Thymus (tissue), 11 donors: ENCODE measurements around the gene EPHB3. TPM values are rescaled to one million over a fixed set of nuclear protein-coding genes. Genes with fewer than 3 reads are reported as not detected.

Experiments used
- DNase-seq, 9 donors: peaks; one replicate each; pipeline ENCODE4 v3.0.0-alpha.2; 2013; ENCODE audit warnings: low spot score in 9 of 9, low read depth in 6 of 9, missing footprints in 1 of 9
- H3K27ac ChIP-seq, 2 donors: one replicate each; pipeline ENCODE4 v1.5.1; 2013; ENCODE audit warnings: control low read depth in 1 of 2, low read depth in 1 of 2, low read length in 1 of 2, mild to moderate bottlenecking in 1 of 2, moderate library complexity in 1 of 2
- H3K27me3 ChIP-seq, 2 donors: one replicate each; pipeline ENCODE4 v1.5.1; 2013; ENCODE audit warnings: low read length in 1 of 2; ENCODE audit not compliant: control insufficient read depth in 2 of 2, insufficient read depth in 1 of 2
- H3K36me3 ChIP-seq, 2 donors: one replicate each; pipeline ENCODE4 v1.5.1; 2013; ENCODE audit warnings: low read length in 1 of 2, mild to moderate bottlenecking in 1 of 2, moderate library complexity in 1 of 2; ENCODE audit not compliant: control insufficient read depth in 2 of 2, insufficient read depth in 2 of 2
- H3K4me1 ChIP-seq, 2 donors: one replicate each; pipeline ENCODE4 v1.5.1; 2013; ENCODE audit warnings: low read length in 2 of 2; ENCODE audit not compliant: control insufficient read depth in 2 of 2, insufficient read depth in 2 of 2
- H3K4me3 ChIP-seq, 2 donors: one replicate each; pipeline ENCODE4 v1.5.1; 2013; ENCODE audit warnings: low read length in 2 of 2, control low read depth in 1 of 2, mild to moderate bottlenecking in 1 of 2
- H3K9me3 ChIP-seq, 2 donors: one replicate each; pipeline ENCODE4 v1.5.1; 2013; ENCODE audit warnings: low read length in 1 of 2, mild to moderate bottlenecking in 1 of 2; ENCODE audit not compliant: control insufficient read depth in 2 of 2, insufficient read depth in 1 of 2
- WGBS: extraction: QIAGEN DNeasy Blood & Tissue Kit; methylation state at CpG from one replicate; pipeline ENCODE4 v1.1.7; 2013; 5-methylcytosine and 5-hydroxymethylcytosine counted together
- polyA plus RNA-seq: library from polyadenylated mRNA; stranded (reverse); fragments of 200-250 nt; gene quantifications from one replicate; pipeline ENCODE4 v1.2.3, GENCODE V29; 2013
- total RNA-seq: library from RNA; stranded (reverse); fragments of 120-200 nt; gene quantifications from one replicate; pipeline ENCODE4 v1.2.4, GENCODE V29; 2013
- donor health status: healthy.

EPHB3 gene
- total and polyA plus RNA-seq, 2 donors: 1.1 to 1.3 TPM

DNA sequence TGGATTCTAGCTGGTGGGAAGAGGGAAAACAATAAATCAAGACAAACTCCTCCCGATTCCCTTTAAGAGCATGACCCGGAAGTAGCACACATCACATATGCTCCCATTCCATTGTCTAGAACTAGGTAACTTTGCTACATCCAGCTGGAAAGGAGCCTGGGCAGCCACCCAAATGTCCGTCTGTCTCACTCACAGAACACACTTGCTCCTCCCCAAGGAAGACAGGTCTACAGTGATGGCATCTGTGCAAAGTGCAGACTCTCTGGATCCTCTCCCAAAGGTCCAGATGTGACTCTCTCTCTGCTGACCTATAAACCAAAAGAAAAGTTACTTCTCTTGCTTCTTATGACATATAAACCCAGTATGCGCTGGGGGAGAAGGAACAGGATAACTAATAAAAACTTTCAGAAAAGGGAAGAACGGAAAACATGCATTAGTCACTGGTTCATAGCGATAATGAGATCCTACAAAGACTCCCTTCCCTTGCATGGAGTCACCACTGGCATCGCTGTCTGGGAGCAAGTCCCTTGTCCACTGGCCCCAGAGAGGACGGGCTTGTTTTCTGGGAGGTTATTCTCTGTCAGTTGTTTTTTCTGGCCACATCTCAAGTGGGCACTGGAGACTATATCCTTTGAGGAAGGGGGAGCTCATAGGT lies 29.8 kb upstream of the EPHB3 start:
- H3K9me3 ChIP-seq: no peaks in the 10 kb centered on the region
- H3K4me1 ChIP-seq: no peaks in the 10 kb centered on the region
- no peak for DNase-seq
- 83% methylated on average over 8 of the region's 8 CpGs for WGBS
- no peak overlapping the region for H3K4me3 ChIP-seq
- H3K27ac ChIP-seq: no peak overlapping the region
- peaks cover 3 to 37% of the 10 kb centered on the region in 2 donors for H3K27me3 ChIP-seq
- H3K36me3 ChIP-seq: no peaks in the 10 kb centered on the region

- H3K27me3 ChIP-seq: peaks cover 3 to 24% of the 10 kb centered on the region in 2 donors
- H3K36me3 ChIP-seq: no peaks in the 10 kb centered on the region
- no peaks in the 10 kb centered on the region for H3K4me1 ChIP-seq
- no peak overlapping the region for H3K27ac ChIP-seq
- DNase-seq: no peak
- 96% methylated on average over 8 of the region's 8 CpGs for WGBS
- no peaks in the 10 kb centered on the region for H3K9me3 ChIP-seq
- no peak overlapping the region for H3K4me3 ChIP-seq
Observed at GRCh38 chr3:184532940-184533732, 28.4 kb upstream of the EPHB3 start.

- no peak for DNase-seq
Observed at GRCh38 chr3:184537885-184538665, 23.5 kb upstream of the EPHB3 start.

GRCh38 chr3:184538666-184539431 lies 22.7 kb upstream of the EPHB3 start:
- Histone ChIP-seq H3K4me1 (peaks cover 0 to 2% of the 10 kb centered on the region in 2 donors), H3K4me3 (no peak overlapping the region), H3K36me3 (no peaks in the 10 kb centered on the region), H3K27ac (no peak overlapping the region), H3K9me3 (no peaks in the 10 kb centered on the region), H3K27me3 (peaks cover 0 to 35% of the 10 kb centered on the region in 2 donors)
- DNase-seq: no peak
- WGBS: 86% methylated on average over 14 of the region's 14 CpGs

More at GRCh38 chr3:184537885-184538665, 23.5 kb upstream of the EPHB3 start:
- Histone ChIP-seq H3K4me3 (no peak overlapping the region), H3K9me3 (no peaks in the 10 kb centered on the region), H3K4me1 (no peaks in the 10 kb centered on the region), H3K27ac (no peak overlapping the region), H3K36me3 (no peaks in the 10 kb centered on the region), H3K27me3 (peaks cover 0 to 30% of the 10 kb centered on the region in 2 donors)
- WGBS: 64% methylated on average over 8 of the region's 8 CpGs

GRCh38 chr3:184539801-184540435 lies 21.7 kb upstream of the EPHB3 start:
- H3K27ac ChIP-seq: no peak overlapping the region
- no peaks in the 10 kb centered on the region for H3K36me3 ChIP-seq
- no peaks in the 10 kb centered on the region for H3K9me3 ChIP-seq
- no peak for DNase-seq
- H3K4me3 ChIP-seq: no peak overlapping the region
- WGBS: 89% methylated on average over 16 of the region's 16 CpGs
- H3K27me3 ChIP-seq: peaks cover 0 to 39% of the 10 kb centered on the region in 2 donors
- H3K4me1 ChIP-seq: peaks cover 0 to 4% of the 10 kb centered on the region in 2 donors

- peaks cover 0 to 41% of the 10 kb centered on the region in 2 donors for H3K27me3 ChIP-seq
Observed at GRCh38 chr3:184540777-184541681, 20.6 kb upstream of the EPHB3 start.

GRCh38 chr3:184541886-184542562 lies 19.6 kb upstream of the EPHB3 start:
- Histone ChIP-seq H3K27me3 (peaks cover 0 to 40% of the 10 kb centered on the region in 2 donors), H3K4me1 (peaks cover 0 to 4% of the 10 kb centered on the region in 2 donors), H3K27ac (no peak overlapping the region), H3K36me3 (no peaks in the 10 kb centered on the region), H3K9me3 (no peaks in the 10 kb centered on the region), H3K4me3 (no peak overlapping the region)
- WGBS: 88% methylated on average over 16 of the region's 16 CpGs
- no peak for DNase-seq

More at GRCh38 chr3:184540777-184541681, 20.6 kb upstream of the EPHB3 start:
- H3K36me3 ChIP-seq: no peaks in the 10 kb centered on the region
- 42% methylated on average over 14 of the region's 14 CpGs for WGBS
- no peaks in the 10 kb centered on the region for H3K9me3 ChIP-seq
- no peak overlapping the region for H3K4me3 ChIP-seq
- DNase-seq: peak in 7 of 9 donors; percentile 28 to 71 (median 46)
- H3K4me1 ChIP-seq: peaks cover 0 to 4% of the 10 kb centered on the region in 2 donors
- H3K27ac ChIP-seq: no peak overlapping the region
